Measurements from ENCODE around the gene ASTN1. TPM values are rescaled to one million over a fixed set of nuclear protein-coding genes. Genes with fewer than 3 reads are reported as not detected.

Gene ASTN1
- total and polyA plus RNA-seq, 9 of the 15 experiments (the other 6 are each of a cell fraction or from before 2014, with no cell fraction given): 0.05 to 0.22 (median 0.18) TPM

DNA sequence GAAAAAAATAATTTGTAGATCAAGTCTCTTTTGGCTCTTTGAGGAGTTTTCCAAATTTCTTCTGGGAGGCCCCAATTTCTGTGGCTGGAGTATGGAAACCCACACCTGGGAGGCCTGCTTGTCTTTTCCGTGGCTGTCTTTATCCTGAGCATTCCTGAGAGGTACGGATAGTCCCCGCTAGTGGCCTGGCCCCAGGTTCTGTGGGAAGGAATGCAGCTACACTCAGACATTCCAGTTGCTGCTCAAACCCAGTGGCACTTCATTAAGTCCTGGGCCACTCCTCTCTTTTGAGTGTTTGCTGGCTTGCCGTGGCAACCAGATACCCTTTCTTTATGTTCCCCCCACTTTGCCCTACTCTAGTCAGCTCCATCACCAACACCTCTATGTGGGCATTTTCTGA, 310.4 kb downstream of the ASTN1 start:
- H4K20me1 ChIP-seq (replicated peaks; ENCODE audit: control insufficient read depth, insufficient read depth, low read length): no peaks in the 10 kb centered on the region
- no TSS peak for BruUV-seq (replicated peaks)
- no peak overlapping the region for H3K4me2 ChIP-seq (ENCODE audit: insufficient read depth, low read length)
- H3K27ac ChIP-seq (ENCODE audit: extremely low read depth, low read depth, low read length): no peak overlapping the region
- ChIA-PET CTCF (ENCODE audit: low intra/inter-chr PET ratio) (no interaction called here), POLR2A (interaction anchor here (0.6 to 1.0 kb wide), 3 partner anchors 10 to 366 kb away, joined by 3 to 4 read pairs (median 3); no protein-coding TSS in a partner anchor)
- 88% methylated on average over 4 of the region's 4 CpGs for WGBS (ENCODE audit: insufficient coverage, low coverage, missing lambda C conversion rate)
- H3K36me3 ChIP-seq (ENCODE audit: control insufficient read depth, insufficient read depth, low read length): no peaks in the 10 kb centered on the region
- no peak overlapping the region for H2AFZ ChIP-seq (ENCODE audit: low read depth, low read length)
- H3K4me1 ChIP-seq (replicated peaks in 1 of 2; ENCODE audit: control insufficient read depth in 2 of 2, insufficient read depth in 2 of 2, low read length in 2 of 2): peaks cover 12 to 47% of the 10 kb centered on the region in 2 experiments
- H3K4me3 ChIP-seq: no peak overlapping the region
- ATAC-seq (no peak), DNase-seq (ENCODE audit: extremely low read depth in 1 of 4, low spot score in 3 of 4) (no peak), FAIRE-seq (no peak)
- TF ChIP-seq SMARCA4 (IDR thresholded peaks at IDR 0.05) (no peak), XRCC3 (IDR thresholded peaks at IDR 0.05) (no peak), RAD21 (CRISPR knock-in tag; conservative IDR thresholded peaks at IDR 0.05 in 1 of 2, IDR thresholded peaks at IDR 0.05 in 1 of 2) (no peak), ZNF583 (CRISPR knock-in tag; IDR thresholded peaks at IDR 0.05) (no peak), ETV1 (tag; conservative IDR thresholded peaks at IDR 0.05; ENCODE audit: low read depth) (no peak), KLF16 (IDR thresholded peaks at IDR 0.05) (no peak), ZNF507 (tag; conservative IDR thresholded peaks at IDR 0.05) (no peak), GABPB1 (CRISPR knock-in tag; IDR thresholded peaks at IDR 0.05) (no peak), SIN3B (IDR thresholded peaks at IDR 0.05; ENCODE audit: low read depth) (no peak)
- TF ChIP-seq, protein P1, sequence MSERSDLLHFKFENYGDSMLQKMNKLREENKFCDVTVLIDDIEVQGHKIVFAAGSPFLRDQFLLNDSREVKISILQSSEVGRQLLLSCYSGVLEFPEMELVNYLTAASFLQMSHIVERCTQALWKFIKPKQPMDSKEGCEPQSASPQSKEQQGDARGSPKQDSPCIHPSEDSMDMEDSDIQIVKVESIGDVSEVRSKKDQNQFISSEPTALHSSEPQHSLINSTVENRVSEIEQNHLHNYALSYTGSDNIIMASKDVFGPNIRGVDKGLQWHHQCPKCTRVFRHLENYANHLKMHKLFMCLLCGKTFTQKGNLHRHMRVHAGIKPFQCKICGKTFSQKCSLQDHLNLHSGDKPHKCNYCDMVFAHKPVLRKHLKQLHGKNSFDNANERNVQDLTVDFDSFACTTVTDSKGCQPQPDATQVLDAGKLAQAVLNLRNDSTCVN (CRISPR knock-in tag; IDR thresholded peaks at IDR 0.05): no peak
- TF ChIP-seq, protein P2, sequence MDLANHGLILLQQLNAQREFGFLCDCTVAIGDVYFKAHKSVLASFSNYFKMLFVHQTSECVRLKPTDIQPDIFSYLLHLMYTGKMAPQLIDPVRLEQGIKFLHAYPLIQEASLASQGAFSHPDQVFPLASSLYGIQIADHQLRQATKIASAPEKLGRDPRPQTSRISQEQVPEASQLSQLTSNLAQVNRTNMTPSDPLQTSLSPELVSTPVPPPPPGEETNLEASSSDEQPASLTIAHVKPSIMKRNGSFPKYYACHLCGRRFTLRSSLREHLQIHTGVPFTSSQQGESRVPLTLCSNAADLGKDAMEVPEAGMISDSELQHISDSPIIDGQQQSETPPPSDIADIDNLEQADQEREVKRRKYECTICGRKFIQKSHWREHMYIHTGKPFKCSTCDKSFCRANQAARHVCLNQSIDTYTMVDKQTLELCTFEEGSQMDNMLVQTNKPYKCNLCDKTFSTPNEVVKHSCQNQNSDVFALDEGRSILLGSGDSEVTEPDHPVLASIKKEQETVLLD (IDR thresholded peaks at IDR 0.05): no peak
- no peaks in the 10 kb centered on the region for H3K9me3 ChIP-seq (replicated peaks; ENCODE audit: control insufficient read depth, insufficient read depth, low read depth, low read length)
- no peaks in the 10 kb centered on the region for H3K9me1 ChIP-seq (ENCODE audit: control insufficient read depth, insufficient read depth, low read length)
- H3K9ac ChIP-seq (ENCODE audit: insufficient read depth in 1 of 2, low read depth in 2 of 2, low read length in 2 of 2): no peak overlapping the region
- in situ Hi-C loops (cut with MboI): no loop called here
- intact Hi-C loops (cut with micrococcal nuclease): no loop called here
- no peaks in the 10 kb centered on the region for H3K79me2 ChIP-seq (ENCODE audit: control insufficient read depth, insufficient read depth, low read length)
- no peaks in the 10 kb centered on the region for H3K27me3 ChIP-seq (ENCODE audit: control insufficient read depth in 2 of 2, insufficient read depth in 2 of 2, low read length in 2 of 2)

Data from K562 (cell line).